Fibroblast of mammary gland (primary cell): ENCODE data around the gene BBOX1.

Experiments
- DNase-seq: peaks from one replicate; pipeline ENCODE4 v3.0.0-alpha.2; 2010; ENCODE audit warnings: low read depth
- H3K4me3 ChIP-seq: 2 replicates; pipeline ENCODE4 v1.5.1; 2011; ENCODE audit warnings: low read depth, mild to moderate bottlenecking, low read length, moderate library complexity; ENCODE audit not compliant: control insufficient read depth
- TF ChIP-seq, protein P1 (sequence below): conservative IDR thresholded peaks from 2 replicates; pipeline ENCODE4 v1.5.1; 2011; ENCODE audit warnings: low read depth, low read length, inconsistent platforms; ENCODE audit not compliant: control insufficient read depth, insufficient read depth

The BBOX1 gene

DNA sequence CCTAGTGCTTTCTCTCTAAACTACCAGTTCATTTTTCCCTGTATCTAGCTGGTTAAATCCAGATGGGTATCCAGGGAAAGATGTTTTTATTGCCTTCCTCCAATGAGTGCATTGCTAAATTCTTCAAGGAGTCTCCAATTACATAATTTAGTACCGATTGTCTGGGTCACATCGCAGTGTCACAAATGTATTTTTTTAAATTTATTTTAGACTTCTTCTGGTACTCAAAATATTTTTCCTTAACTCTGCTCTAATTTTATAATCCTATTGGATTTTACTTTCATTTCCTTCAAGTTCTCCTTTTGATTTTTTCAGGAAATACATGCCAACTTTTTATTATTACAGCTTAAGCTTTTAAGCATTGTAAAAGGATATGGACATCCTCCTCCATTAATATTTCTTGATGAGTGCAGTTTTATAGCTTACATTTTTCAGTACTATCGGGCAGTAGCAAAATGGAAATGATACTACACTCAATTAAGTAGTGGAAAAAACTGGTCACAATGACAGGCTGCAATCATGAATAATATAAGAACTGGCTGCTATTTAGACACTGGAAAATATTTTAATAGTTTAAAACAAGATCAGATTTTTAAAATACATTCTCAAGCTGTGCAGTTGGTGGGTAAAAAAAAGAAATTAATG is 20.3 kb downstream of the BBOX1 start:
- TF ChIP-seq, protein P1, sequence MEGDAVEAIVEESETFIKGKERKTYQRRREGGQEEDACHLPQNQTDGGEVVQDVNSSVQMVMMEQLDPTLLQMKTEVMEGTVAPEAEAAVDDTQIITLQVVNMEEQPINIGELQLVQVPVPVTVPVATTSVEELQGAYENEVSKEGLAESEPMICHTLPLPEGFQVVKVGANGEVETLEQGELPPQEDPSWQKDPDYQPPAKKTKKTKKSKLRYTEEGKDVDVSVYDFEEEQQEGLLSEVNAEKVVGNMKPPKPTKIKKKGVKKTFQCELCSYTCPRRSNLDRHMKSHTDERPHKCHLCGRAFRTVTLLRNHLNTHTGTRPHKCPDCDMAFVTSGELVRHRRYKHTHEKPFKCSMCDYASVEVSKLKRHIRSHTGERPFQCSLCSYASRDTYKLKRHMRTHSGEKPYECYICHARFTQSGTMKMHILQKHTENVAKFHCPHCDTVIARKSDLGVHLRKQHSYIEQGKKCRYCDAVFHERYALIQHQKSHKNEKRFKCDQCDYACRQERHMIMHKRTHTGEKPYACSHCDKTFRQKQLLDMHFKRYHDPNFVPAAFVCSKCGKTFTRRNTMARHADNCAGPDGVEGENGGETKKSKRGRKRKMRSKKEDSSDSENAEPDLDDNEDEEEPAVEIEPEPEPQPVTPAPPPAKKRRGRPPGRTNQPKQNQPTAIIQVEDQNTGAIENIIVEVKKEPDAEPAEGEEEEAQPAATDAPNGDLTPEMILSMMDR = no peak
- no peak for DNase-seq

DNA sequence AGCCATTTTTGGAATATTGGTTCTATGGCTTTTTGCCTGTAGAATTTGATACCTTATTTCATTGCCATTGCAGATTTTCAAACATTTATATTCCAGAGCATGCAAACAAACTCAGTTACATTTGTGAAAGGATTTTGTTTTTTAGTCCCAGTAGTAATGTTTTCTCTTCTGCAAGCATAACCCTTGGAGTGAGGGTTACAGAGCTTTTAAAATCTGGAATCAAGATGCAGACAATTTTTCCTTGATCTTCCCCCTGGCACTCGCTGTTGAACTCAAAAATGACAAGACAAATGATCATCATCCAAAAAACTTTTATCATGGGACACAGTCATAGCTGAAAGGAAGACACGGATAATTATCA is 20.8 kb downstream of the BBOX1 start:
- no peak for DNase-seq
- no peak overlapping the region for H3K4me3 ChIP-seq
- TF ChIP-seq, protein P1 = no peak

More for the DNA sequence above, 20.3 kb downstream of the BBOX1 start:
- no peak overlapping the region for H3K4me3 ChIP-seq

DNA sequence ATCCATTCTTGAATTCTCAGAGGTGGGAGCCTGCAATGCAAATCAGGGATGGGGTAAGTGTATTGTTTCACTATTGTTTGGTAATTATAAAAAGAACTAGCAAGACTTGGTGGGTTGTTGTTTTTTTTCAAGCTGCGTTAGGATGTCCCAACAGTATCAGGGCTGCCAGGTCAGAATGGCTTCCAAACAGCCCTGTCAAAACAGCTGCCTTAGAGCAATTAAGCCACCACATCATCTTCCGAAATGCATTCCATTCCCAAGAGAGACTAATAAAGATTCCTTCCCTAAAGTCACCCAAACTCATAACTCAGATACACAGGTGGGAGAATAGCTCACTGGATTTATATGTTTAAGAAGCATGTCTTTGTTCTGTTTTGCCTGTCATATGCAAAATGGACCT is 23.5 kb downstream of the BBOX1 start:
- no peak overlapping the region for H3K4me3 ChIP-seq
- TF ChIP-seq, protein P1 = no peak
- DNase-seq = no peak

DNA sequence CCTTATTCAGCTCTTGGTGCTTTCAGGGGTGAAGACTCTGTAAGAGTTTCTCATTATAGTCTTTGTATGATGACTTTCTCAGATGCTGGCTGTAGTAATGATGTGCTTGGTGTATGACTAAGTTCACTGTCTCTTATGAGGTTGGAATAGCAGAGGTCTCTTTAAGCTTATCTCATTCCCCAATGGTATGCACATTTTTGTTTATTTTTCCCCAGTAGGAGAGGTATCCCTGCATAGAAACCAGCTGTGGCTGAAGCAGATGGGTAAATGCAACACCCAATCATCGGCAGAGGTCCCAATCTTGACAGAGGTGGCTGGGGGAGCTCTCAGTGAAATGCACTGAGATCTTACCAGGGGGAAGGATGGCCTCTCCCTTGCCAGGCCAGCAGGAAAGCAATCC is 34.6 kb downstream of the BBOX1 start:
- peak; percentile 30 for DNase-seq
- TF ChIP-seq, protein P1 = no peak

DNA sequence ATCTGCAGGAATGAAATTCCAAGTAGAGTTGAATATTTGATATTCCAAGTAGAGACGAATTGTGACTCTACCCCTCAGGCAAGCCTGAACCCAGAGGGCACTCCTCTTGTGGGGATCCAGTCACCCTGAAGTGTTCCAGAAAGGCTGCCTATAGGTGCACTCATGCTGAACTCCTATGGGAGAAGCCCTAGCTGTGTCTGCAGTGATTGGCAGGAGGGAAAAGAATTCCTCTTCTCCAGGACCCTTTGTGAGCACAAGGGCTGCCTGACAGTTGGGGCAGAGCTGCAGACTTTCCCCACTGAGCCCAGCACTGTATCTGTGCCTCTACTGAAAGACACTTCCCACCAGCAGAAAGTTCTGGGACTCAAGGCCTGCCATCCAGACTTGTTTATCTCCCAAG is 35.0 kb downstream of the BBOX1 start:
- H3K4me3 ChIP-seq = no peak overlapping the region
- TF ChIP-seq, protein P1 = no peak
- DNase-seq = no peak

More for the DNA sequence above, 34.6 kb downstream of the BBOX1 start:
- no peak overlapping the region for H3K4me3 ChIP-seq

DNA sequence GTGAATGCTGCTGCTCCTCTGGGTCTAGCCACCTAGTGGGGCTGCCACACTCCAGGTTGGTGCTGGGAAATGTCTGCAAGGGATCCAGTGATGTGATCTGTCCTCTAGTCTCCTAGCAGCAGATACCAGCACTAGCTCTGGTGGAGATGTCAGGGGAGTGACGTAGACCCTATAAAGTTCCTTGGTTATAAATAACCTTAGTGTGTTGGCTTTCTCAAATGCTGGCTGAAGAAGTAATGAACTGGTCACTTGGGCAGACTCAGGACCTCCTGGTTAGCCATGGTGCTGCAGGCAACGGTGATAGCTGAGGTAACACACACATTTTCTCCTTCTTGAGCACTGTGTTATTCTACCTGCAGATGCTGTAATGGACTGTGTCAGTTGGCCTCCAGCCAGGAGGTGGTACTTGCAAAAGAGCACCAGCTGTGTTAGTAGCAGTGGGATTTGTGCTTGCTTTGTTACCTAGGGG is 35.5 kb downstream of the BBOX1 start:
- TF ChIP-seq, protein P1 = no peak
- no peak for DNase-seq
- H3K4me3 ChIP-seq = no peak overlapping the region
